NCI-H2196 (cell line): Measurements from ENCODE around the gene IL17B.

Experiments
- DNase-seq: peaks from one replicate; lab custom pipeline; 2025; ENCODE audit not compliant: unreplicated experiment; lab: John Stamatoyannopoulos, UW

The IL17B gene

DNA sequence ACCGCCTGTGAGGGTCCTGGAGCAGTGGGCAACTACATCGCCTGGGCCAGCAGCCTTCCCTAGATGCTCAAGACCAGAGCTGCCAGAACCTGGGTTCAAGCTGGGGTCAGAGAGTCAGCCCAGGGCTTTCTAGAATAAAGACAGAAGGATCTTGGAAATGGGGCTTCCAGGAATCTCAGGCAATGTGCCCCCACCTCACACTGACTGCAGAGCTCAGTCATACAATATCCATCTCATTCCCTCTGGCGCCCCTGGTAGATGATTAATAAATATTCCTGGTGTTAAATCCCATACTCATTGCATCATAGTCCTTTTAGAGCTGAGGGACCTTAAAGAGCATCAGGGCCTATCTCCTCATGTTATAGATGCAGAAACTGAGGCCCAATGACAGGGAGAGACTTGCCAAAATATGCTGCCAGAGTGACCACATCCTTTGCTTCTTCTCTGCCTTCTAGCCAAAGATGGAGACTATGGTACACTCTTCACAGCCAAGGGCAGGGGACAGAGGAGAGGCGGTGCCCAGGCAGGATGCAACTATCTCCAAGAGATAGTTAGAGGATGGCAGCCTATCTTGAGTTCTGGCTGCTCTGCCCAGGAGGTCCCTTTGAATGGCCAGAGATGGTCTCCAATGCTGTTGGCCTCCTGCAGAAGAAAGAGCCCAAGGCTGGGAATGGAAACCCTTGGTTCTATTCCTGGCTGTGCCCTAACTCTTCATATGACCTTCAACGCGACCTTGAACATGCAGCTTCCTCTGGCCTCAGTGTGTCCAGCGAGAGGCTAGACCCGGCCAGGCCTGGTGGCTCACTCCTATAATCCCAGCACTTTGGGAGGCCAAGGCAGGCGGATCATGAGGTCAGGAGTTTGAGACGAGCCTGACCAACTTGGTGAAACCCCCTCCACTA, 36.2 kb upstream of the IL17B start:
- no peak for DNase-seq

DNA sequence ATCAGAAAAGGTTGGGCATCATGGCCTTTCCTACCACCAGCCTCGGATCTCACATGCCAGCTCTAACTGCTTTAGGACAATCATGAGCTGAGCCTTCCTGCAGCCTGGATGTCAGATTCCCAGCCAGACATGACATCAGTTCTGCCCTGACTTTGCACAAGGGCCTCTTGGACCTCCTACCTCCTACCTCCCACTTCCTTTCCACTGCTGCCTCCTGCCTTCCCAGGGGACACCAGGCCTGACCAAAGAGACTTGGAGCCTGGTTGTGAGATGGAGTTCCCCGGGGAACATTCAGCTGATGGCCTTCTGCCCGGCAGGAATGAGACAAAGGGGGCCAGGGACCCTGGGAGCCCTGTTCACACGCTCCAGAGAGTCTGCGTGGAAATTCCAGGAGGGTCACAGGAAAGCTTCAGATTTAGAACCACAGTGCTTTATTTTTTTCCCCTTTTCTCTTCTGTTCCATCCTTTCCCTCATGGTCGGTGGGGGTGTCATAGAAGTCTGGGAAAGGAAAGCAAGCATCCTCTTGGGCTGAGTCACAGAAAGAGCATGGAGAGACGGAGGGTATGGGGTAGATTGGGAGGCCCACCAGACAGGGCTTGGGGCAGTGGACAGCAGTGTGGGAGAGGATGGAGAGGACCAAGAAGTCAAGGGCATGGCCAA, 35.4 kb upstream of the IL17B start:
- no peak for DNase-seq

DNA sequence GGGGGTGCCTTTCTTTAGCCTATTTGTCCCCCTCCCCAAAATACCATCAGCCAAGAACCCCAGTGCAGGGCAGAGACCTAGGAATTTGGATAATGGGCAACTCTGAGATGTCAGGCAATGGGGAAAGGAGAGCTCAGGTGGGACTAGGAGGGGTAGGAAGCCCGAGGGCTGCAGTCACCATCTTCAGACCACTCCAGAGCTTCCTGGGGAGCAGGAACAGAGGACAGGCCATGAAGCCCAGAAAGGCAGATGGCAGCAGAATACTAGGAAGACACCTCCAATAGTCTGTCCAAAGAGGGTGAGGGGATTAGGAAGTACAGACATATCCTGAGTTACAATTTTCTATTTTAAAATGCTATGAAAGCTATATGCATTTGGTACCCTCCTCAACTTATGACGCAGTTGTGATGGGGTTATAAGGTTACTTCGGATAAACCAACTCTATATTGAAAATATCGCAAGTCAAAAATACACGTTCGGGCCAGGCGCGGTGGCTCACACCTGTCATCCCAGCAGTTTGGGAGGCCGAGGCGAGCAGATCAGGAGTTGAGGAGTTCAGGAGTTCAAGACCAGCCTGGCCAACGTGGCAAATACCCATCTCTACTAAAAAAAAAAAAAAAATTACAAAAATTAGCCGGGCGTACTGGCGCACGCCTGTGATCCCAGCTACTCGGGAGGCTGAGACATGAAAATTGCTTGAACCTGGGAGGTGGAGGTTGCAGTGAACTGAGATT, 34.6 kb upstream of the IL17B start:
- DNase-seq = no peak

DNA sequence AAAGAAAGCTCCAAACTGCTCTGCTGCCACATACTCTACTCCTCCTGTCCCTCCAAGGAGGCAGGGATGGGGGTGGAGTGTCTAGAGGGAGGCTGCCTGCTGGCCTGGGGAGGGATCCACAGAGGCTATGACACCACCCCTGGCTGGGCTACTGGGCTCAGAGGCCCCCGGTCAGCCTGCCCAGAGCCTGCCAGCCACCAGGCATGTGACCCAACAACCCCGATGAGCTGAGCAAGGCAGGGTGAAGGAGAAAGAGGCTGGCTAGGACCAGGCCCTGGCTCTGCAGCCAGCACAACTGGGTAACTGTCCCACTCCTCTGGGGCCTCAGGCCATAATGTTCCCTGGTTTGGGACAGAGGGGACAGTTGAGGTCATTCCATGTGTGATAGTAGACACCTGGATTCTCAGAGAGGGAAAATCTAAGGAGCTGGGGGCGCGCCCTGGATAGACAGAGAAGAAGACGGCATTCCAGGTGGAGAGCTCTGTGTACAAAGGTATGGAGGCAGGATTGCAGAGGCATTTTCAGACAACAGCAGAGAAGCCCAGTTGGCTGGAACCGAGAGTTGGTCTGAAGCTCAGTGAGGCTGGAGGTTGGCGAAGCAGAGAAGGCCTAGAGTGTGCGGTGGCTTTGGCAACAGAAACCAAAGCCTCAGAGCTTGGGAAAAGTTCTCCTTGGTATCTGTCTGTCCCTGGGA, 33.8 kb upstream of the IL17B start:
- no peak for DNase-seq

DNA sequence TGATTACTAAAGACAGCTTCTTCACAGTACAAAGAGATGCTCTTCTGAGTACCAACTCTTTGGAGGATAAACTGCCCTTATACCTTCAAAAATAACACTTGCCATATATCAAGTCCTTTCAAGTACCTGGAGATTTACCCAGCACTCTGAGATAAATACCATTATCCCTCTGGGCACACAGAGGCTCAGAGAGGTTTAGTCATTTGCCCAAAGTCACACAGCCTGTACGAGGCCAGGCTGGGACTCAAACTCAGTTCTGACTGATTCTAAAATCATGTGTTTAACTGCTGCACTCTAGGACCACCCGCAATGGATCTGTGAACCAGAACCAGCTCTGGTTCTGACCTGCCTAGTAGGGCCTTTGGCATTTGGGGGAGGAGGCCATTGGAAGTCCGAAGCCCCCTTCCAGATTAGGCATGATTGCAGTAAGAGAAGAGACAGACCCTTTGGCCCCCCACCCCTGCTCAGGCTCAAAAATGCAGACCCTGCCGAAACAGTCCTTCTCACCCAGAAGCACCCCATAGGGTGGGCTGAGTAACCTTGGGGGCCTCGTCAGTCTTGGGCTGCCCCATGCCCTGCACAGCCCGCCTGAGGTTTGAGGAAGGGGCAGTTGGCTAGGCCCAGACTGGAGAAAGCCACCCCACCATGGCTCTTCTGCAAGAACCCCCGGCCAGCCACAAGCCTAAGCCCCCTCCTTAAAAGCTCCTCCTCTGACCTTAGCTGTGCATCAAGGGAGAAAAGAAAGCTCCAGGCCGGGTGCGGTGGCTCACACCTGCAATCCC, 32.8 kb upstream of the IL17B start:
- DNase-seq = no peak

DNA sequence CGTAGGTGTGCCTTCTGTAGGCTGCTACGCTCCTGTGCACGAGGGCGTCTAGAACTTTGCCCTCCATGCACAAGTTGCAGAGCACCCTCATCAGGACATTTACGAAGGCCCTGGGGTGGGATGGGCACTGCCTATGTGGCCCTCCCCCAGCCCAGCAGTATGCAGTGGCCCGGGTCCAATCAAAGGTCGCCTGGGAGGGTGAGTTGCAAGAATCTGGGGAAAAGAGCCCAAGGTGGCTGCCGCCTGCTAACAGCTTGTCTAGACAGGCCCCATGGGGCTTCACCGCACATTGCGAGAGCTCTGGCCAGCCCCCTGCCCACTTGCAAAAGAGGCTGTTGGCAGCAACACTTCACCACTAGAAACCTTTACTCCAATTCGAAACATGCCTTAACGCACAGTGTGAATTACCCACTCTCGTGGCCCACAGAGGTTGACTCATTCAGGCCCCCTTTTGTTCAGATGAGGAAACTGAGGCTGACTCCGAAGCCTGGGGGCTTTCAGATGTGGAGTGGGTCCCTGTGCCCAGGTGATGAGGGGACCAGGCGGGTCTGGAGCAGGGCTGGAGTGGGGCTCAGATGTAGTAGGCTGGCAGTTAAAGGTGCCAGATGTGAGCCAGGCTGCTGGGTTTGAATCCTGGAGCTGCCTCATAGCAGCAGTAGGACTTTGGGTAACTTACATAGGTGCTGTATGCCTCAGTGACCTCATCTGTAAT, 31.8 kb upstream of the IL17B start:
- no peak for DNase-seq

DNA sequence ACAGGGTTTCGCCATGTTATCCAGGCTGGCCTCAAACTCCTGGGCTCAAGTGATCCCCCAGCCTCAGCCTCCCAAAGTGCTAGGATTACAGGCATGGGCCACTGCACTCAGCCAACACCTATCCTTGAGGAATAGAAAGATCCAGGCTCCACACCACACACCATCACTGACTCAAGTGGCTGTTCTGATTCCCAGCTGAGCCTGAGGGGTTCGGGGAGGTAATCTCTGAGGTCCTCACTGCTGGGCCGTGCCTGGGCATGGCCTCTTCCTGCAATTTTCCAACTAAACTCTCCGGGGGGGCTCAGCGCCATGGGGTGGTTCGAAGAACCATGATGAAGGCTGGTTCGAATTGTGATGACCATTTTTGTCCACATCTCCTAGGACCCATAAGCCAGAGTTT, 31.0 kb upstream of the IL17B start:
- DNase-seq = no peak

DNA sequence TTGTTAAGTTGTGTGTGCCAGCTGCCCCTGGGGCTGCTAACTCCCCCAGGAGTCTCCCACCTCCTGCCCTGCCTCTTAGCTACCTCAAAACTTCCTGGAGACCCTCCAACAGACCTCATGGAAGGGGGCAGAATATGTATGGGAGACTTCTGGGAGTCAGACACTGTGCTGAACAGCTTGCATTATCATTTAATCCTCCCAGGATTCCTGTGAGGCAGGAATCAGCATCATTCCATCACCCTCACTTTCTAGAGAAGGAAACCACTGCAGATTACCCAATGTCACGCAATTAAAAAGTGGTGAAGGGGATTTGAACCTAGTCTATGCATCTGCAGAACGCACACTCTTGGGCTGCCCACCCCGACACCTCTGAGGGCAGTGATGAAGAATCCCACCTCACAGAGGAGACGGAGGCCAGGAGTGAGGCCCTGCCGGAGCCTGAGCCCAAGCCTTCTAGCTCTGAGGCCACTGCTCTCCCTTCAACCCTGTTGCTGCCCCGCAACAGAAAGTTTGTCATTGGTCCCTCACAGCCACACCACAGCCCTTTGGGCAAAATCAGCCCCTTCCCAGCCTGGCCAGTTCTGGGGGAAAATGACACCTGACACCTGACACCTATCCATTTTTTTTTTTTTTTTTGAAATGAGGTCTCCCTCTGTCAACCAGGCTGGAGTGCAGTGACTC, 30.3 kb upstream of the IL17B start:
- DNase-seq = no peak

DNA sequence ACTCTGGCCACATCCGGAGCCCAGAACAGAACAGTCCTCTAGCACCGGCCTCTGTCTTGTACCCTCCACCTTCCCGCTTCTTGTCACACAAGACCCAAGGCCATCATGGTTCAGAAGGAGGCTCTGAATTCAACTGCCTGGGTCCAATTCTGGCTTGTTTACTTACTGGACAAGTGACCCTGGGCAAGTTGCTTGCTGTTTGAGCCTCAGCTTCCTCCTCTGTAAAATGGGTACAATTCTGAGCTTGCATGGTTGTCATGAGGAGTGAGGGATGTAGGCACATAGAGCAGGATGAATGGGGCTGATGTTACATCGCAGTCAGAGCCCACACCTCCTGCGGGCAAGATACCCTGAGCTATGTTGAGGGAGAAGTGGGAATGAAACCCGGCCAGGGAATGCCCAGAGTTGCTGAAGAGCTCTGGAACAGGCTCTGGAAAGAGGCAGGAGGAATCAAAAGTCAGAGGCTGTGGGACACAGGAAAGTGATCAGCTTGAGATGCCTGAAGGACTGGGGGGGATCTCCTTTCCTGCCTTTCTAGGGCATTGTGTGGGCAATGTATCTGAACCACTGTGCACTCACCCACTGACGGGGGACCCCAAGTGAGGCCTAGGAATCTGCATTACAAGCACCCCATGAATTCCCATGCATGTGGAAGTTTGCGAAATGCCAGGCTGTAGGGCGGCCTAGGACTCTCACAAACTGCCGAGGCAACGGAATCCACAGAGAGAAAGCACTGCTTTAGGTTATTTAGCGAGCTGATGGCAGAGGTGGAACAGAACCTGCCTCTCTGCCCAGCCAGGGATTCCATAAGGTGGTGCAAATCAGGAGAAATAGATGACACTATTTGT, 29.4 kb upstream of the IL17B start:
- no peak for DNase-seq

DNA sequence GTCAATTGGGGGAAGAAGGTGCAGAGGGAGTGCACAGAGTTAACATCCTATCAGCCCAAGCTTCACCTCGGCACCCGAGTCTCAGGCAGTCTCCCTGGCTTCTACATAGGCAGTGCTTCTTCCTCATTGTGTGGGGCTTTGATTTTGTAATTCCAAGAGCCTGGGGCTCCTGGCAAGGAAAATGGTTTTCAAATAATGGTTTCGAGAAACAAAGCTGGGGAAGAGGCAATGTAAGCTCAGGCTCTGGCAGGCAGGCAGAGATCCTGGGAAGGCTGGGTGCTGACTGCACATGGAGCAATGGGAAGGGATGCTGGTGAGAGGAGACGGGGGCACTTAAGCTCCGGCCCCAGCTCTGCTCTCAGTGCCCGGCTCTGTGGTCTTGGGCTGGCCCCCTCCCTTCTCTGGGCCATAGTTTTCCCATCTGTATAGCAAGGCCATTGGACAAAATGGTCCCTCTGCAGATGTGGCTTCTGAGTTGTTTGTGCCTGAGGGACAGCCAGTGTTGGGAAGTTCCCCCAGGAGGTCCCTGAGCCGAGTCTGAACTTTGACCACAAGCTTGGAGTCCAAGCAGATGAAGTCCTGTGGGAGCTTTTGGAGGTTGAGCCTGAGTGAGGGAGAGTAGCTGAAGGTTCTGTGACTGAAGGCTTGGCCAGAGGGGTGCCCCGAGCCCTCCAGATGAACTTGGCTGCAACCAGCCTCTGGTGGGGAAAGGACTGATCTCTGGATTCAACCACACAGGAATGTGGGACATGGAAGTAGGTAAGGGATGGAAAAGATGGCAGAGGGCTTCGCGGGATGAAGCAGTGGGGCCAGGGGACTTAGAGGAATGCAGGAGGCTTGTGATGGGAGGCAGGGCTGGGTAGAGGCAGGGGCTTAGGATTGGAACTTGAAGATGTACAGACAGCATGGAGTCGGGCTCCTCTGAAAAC, 28.5 kb upstream of the IL17B start:
- no peak for DNase-seq

DNA sequence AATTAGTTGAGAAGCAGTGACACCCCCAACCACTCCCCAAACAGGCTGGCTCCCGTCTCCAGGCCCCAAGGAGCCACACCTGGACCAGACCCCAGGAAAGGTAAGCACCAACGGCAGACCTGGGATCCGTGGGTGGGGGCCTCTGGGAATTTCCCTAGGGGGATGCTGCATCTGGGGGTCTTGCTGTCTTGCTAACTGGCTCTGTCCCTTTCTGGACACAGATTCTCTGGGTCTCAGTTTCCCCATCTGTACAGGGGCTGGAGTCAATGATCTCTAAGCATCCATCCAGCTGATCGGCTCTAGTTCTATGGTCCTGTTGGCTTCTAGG, 27.9 kb upstream of the IL17B start:
- no peak for DNase-seq

DNA sequence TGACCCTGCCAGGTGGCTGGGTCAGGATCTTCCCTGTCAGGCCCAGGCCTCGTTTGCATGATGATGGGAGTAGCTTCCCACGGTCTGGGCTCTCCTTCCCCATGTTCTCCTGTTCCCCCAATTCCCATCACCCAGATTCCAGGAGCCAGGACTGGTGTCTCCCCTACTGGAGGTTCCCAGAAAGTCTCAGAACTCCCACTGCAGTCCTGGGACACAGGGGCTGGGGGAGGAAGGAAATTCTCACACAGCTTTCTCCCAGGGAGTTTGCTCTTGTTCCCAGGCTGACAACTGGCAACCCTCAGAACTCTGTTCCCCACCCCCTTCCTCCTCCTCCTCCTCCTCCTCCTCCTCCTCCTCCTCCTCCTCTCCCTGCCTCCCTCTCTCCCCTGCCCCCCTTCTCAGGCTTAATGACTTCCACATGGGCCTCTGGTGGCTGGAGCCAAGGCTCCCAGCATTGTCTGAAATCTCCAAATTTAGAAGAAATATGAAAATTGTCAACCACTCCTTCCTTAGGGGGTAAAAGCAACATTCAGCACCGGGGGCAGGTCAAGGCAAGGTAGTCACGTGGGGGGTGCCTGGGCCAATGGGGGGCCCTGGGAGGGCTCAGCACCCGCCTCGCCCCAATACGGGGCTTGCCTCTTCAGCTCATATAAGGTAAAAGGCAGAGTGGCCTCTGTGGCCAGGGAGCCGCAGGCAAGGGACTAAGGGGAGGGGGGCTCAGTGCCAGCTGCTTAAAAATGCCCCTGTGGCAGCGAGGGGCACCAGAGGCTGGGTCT, 27.3 kb upstream of the IL17B start:
- no peak for DNase-seq

DNA sequence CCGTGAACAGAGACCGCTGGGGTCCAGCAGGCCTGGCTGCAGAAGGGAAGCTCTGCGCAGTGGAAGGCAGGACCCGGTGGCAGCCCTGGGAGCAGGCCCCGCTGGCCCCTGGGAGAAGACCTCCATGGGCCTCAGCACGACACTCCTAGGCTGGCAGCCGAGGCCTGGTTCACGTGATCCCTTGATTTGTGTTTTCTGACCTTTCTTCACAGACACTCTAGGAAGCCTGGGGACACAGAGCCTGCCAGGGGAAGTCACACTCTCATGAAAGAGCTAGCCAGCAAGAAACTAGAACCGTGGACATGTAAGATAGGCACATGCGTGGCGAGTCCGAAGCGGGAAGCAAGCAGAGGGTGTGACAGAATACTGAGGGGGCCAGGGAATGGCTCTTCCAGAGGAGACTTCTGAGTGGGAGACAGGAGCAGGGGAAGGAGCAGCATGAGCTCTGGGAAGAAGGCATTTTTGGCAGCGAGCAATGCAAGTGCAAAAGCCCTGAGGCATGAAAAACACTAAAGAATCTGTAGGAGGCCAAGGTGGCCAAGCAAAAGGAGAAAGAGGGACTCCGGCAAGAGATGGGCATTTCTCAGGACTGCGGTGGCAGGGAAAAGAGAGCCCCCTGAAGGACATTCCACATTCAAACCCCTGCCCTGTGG, 26.6 kb upstream of the IL17B start:
- DNase-seq = no peak

DNA sequence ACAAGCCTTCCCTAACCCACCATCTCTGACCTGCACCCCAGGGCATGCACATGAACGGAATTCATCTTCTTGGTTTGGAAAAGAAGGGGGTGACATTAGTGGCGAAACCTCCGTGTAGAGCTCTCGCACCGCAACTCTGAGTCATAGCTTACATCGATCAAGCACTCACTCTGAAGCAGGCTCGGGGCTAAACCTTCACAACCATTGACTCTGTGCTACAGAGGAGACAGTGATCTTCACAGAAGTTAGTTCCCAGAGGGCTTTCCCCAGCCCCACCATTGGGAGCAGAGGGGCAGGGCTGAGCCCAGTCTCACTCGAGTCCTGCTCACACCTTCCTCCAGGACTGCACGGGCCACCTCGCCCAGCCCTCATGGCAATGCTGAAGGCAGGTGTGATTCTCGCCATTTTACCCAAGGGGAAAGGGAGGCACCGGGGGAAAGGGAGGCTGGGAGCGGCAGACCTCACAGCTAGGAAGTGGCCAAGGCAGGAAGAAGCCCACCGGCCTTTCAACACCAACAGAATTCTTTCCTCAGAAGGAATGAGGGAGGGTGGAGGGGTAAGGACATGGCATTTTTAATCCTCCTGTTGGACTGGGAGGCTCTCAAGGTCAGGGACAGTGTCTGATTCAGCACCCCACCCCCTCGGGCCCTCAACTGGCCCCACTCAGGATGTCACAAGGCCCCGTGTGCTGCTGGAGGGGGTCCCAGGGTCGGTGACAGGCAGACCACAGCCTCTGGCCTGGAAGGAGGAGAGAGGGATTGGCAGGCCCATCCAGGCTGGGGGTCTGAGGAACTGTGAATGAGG, 25.9 kb upstream of the IL17B start:
- no peak for DNase-seq
